Measurements from ENCODE around the gene IL6ST. TPM values are rescaled to one million over a fixed set of nuclear protein-coding genes. Genes with fewer than 3 reads are reported as not detected.
"Not testable (repeated sequence)": the region's sequence is repeated elsewhere in the genome, so short reads cannot be mapped to it uniquely, and the experiment has no call there.

Gene IL6ST
- total RNA-seq, 1 donor from 2014 or later: 192 TPM

DNA sequence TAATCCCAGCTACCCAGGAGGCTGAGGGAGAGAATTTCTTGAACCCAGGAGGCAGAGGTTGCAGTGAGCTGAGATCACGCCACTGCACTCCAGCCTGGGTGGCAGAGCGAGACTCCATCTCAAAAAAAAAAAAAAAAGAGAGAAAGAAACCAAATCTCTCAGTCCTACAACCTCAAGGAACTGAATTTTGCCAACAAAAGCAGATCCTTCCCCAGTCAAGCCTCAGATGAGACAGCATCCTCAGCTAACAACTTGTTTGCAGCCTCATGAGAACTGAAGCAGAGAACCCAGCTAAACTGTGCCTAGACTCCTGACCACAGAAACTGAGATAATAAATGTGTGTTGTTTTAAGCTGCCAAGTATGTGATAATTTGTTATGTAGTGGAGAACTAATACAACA, 7.5 kb upstream of the IL6ST start:
- H3K27me3 ChIP-seq: no peaks in the 10 kb centered on the region
- H3K4me1 ChIP-seq: no peaks in the 10 kb centered on the region
- no peak for DNase-seq (ENCODE audit: low spot score in 2 of 2)
- H3K27ac ChIP-seq: no peak overlapping the region
- TF ChIP-seq, protein P1, sequence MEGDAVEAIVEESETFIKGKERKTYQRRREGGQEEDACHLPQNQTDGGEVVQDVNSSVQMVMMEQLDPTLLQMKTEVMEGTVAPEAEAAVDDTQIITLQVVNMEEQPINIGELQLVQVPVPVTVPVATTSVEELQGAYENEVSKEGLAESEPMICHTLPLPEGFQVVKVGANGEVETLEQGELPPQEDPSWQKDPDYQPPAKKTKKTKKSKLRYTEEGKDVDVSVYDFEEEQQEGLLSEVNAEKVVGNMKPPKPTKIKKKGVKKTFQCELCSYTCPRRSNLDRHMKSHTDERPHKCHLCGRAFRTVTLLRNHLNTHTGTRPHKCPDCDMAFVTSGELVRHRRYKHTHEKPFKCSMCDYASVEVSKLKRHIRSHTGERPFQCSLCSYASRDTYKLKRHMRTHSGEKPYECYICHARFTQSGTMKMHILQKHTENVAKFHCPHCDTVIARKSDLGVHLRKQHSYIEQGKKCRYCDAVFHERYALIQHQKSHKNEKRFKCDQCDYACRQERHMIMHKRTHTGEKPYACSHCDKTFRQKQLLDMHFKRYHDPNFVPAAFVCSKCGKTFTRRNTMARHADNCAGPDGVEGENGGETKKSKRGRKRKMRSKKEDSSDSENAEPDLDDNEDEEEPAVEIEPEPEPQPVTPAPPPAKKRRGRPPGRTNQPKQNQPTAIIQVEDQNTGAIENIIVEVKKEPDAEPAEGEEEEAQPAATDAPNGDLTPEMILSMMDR (IDR thresholded peaks at IDR 0.05): no peak
- no peaks in the 10 kb centered on the region for H3K36me3 ChIP-seq
- intact Hi-C loops (cut with DNase I): no loop called here
- H3K4me3 ChIP-seq: no peak overlapping the region
- peaks cover 0 to 7% of the 10 kb centered on the region in 2 donors for H3K9me3 ChIP-seq

DNA sequence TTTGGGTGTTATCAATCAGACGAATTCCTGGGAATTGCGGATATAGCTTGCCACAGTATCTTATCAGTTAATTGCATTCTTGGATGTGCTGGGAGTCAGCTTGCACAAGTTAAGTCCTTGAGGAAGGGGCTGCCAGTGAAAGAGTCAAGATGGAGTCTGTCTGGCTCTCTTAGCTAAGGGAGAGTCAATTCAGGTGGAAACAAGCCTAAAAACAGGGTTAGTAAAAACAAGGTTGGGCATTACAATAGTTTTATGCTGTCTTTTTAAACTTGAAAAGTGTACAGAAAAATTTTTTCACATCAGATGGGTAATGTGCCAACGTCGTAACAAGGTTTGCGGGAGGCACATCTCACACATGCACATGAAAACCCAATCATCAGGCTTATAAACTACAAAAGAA, 5.5 kb upstream of the IL6ST start:
- not testable (repeated sequence) for H3K27me3 ChIP-seq; DNase-seq (ENCODE audit: low spot score in 2 of 2)

DNA sequence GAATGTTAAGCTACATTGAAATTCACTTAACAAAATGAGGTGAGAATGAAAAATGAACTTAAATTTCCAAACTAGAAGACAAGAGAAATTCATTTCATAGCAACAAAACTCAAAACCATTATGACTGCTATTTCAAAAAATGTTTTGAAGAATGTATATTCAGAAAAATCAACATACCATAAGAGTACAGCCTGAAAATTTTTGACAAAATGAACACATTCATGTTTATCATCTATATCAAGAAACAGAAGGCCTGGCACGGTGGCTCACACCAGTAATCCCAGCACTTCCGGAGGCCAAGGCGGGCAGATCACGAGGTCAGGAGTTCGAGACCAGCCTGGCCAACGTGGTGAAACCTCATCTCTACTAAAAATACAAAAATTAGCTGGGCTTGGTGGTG, 4.2 kb upstream of the IL6ST start:
- DNase-seq (ENCODE audit: low spot score in 2 of 2): no peak
- intact Hi-C loops (cut with DNase I): loop anchor here (10.0 kb wide), 1 partner anchor 176 kb away; no protein-coding TSS in a partner anchor
- no peak overlapping the region for H3K4me3 ChIP-seq
- H3K36me3 ChIP-seq: no peaks in the 10 kb centered on the region
- TF ChIP-seq, protein P1 (IDR thresholded peaks at IDR 0.05): no peak
- peaks cover 0 to 7% of the 10 kb centered on the region in 2 donors for H3K9me3 ChIP-seq
- H3K4me1 ChIP-seq: peaks cover 0 to 6% of the 10 kb centered on the region in 2 donors
- no peaks in the 10 kb centered on the region for H3K27me3 ChIP-seq
- H3K27ac ChIP-seq: no peak overlapping the region

More for the DNA sequence above, 5.5 kb upstream of the IL6ST start:
- H3K27ac ChIP-seq; intact Hi-C loops (cut with DNase I); H3K4me1 ChIP-seq; H3K36me3 ChIP-seq; H3K9me3 ChIP-seq; H3K4me3 ChIP-seq: not testable (repeated sequence)

DNA sequence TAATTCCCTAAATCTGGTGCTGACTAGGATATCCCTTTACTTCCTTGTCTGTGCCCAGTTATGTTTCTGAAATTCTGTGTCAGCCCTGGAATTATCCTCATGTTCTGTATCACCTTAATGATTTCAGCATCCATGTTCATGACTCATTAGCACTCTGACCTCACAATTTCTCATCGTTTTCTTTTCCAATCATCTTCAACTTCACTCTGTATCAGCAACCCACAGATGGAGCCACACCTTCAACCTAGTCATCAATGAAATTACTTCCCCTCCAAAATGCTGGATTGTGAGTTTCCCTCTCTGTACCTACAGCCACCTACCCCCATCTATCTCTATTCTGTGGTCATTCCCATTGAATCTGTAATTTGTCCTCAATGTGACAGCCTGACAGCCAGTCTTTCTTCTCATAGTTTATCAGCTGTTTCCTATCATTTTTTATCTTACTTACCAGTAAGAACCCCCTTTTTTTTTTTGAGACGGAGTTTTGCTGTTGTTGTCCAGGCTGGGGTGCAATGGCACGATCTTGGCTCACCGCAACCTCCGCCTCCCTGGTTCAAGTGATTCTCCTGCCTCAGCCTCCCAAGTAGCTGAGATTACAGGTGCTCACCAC, 3.1 kb upstream of the IL6ST start:
- Histone ChIP-seq H3K27ac (no peak overlapping the region), H3K4me1 (peaks cover 0 to 6% of the 10 kb centered on the region in 2 donors), H3K9me3 (peaks cover 0 to 7% of the 10 kb centered on the region in 2 donors), H3K4me3 (no peak overlapping the region), H3K36me3 (no peaks in the 10 kb centered on the region), H3K27me3 (no peaks in the 10 kb centered on the region)
- TF ChIP-seq, protein P1 (IDR thresholded peaks at IDR 0.05): no peak
- intact Hi-C loops (cut with DNase I): loop anchor here (10.0 kb wide), 1 partner anchor 177 kb away; no protein-coding TSS in a partner anchor
- no peak for DNase-seq (ENCODE audit: low spot score in 2 of 2)

DNA sequence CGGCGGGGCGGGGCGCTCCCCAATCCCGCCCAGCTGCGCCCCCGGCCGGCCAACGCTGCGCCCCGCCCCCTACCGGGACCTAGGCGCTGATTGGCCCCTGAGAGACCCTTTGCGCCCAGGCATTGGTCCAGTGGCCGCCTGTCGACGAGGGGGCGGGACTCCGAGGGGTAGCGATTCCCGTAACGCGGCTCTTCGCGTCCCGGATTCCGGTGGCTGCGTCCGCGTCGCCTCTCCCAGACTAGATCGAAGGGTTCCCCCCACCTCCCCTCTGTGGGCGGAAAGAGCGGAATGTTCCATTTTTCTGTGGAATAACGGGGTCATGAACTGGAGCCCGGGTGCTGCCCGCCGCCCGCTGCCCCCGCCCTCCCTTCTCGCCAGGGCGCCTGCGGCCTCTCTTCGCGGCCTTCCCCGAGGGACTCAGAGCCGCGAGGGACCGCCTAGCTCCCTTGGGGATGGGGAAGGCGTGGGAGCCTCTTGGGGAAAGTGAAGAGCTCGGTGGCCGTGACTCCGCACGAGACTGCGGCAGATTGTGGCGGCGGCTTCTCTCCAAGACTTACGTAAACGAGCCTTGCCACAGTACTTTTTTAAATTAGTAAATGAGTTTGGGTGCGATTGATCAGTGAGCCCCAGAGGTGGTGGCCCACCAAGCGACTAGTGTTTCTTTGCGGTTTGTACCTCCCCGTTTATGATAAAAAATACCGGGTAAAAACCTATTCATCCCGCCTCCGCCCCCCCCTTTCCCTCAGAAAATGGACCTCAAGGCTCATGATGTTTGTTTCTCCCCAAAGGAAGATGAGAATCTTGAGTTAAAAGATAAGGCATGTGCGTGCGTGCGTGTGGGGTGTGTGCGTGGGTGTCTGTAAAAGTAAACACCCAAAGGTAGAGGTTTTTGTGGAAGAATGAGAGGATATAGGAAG, 493 bp upstream of the IL6ST start:
- Histone ChIP-seq H3K27me3 (no peaks in the 10 kb centered on the region), H3K36me3 (no peaks in the 10 kb centered on the region), H3K4me1 (peaks cover 0 to 11% of the 10 kb centered on the region in 2 donors), H3K4me3 (peak overlapping the region; percentile 95 to 98), H3K9me3 (no peaks in the 10 kb centered on the region), H3K27ac (peak overlapping the region; percentile 99 to 100)
- TF ChIP-seq, protein P1 (IDR thresholded peaks at IDR 0.05): peak in 1 of 3 experiments; percentile 6
- DNase-seq (ENCODE audit: low spot score in 2 of 2): peak; percentile 85 to 98
- intact Hi-C loops (cut with DNase I): loop anchor here (1.0 to 10.0 kb wide), 6 partner anchors 180 to 1178 kb away; partner anchors contain the start of genes CDC20B, MAP3K1 and SETD9
